Prostate gland (tissue), 2 donors: ENCODE data around the gene ARPC1A. TPM values are rescaled to one million over a fixed set of nuclear protein-coding genes. Genes with fewer than 3 reads are reported as not detected.
A peak's percentile ranks its signal among the peaks of the same experiment; 100 is the strongest.

Source experiments
- DNase-seq: peaks from one replicate; pipeline ENCODE4 v3.0.0-alpha.2; 2019; ENCODE audit warnings: low spot score
- H3K27ac ChIP-seq, 2 donors: fragments of 200-600 bp; sonication (generic); 2 replicates each; pipeline ENCODE4 v1.5.1; 2017 to 2019
- H3K27me3 ChIP-seq: fragments of 200-600 bp; sonication (generic); replicated peaks from 2 replicates; pipeline ENCODE4 v1.5.1; 2019; ENCODE audit not compliant: insufficient read depth
- H3K36me3 ChIP-seq, 2 donors: fragments of 200-600 bp; sonication (generic); 1 replicate in 1 of 2; 2 replicates in 1 of 2; pipeline versions ENCODE4 v1.5.1 to v1.8.1; 2017 to 2019
- H3K4me1 ChIP-seq: fragments of 200-600 bp; sonication (generic); replicated peaks from 2 replicates; pipeline ENCODE4 v1.5.1; 2019
- H3K4me3 ChIP-seq, 2 donors: fragments of 200-600 bp; sonication (generic); 2 replicates each; pipeline ENCODE4 v1.5.1; 2017 to 2019
- H3K9me3 ChIP-seq: fragments of 200-600 bp; sonication (generic); 2 replicates; pipeline ENCODE4 v1.5.1; 2017
- CTCF ChIP-seq, 4 experiments: fragments of 200-600 bp in 2 of 4; fragments of 450-650 bp in 2 of 4; sonication (generic) in 2 of 4; IDR thresholded peaks; 1 replicate in 3 of 4; 2 replicates in 1 of 4; pipeline ENCODE4 v1.5.1; 2016 to 2019; ENCODE audit warnings: antibody characterized with exemption in 4 of 4, mild to moderate bottlenecking in 2 of 4, moderate library complexity in 2 of 4
- POLR2A ChIP-seq: fragments of 450-650 bp; IDR thresholded peaks from one replicate; pipeline ENCODE4 v1.6.1; 2016; ENCODE audit warnings: antibody characterized with exemption, mild to moderate bottlenecking
- POLR2AphosphoS5 ChIP-seq: sonication (generic); formaldehyde crosslinking; IDR thresholded peaks from one replicate; pipeline ENCODE4 v1.6.1; 2017; ENCODE audit warnings: antibody characterized with exemption
- WGBS: methylation state at CpG from one replicate; pipeline ENCODE4 v1.1.5; 2018; 5-methylcytosine and 5-hydroxymethylcytosine counted together
- intact Hi-C: fragments of 100-400 bp; cut with DNase I; formaldehyde crosslinking; loops from one replicate; pipeline ENCODE4 v1.14.2; 2022
- total RNA-seq, 2 donors: library from RNA; depleted of rRNA; stranded (reverse); fragments of >200 nt; gene quantifications; one replicate each; pipeline ENCODE4 v1.1.0, GENCODE V29; 2016

Gene ARPC1A
- total RNA-seq, 2 donors from 2014 or later = 119 to 136 TPM

- peak overlapping the region; percentile 42 to 47 for H3K4me3 ChIP-seq
- no peaks in the 10 kb centered on the region for H3K27me3 ChIP-seq
- peak; percentile 31 for DNase-seq
- peak overlapping the region; percentile 66 to 68 for H3K27ac ChIP-seq
- peaks cover 5% of the 10 kb centered on the region for H3K4me1 ChIP-seq
- WGBS = 29% methylated on average over 30 of the region's 30 CpGs
- no peaks in the 10 kb centered on the region for H3K9me3 ChIP-seq
- H3K36me3 ChIP-seq = peaks cover 9 to 11% of the 10 kb centered on the region in 2 donors
- intact Hi-C loops = loop anchor here (10.0 kb wide), 1 partner anchor 69 kb away; the partner anchor contains the start of gene ARPC1A
- TF ChIP-seq POLR2A (no peak), POLR2AphosphoS5 (no peak), CTCF (IDR thresholded peaks at IDR 0.05) (no peak)
Measured at GRCh38 chr7:99393355-99394187, 67.9 kb downstream of the ARPC1A start.

GRCh38 chr7:99394188-99394502, 68.4 kb downstream of the ARPC1A start:
- H3K36me3 ChIP-seq = peaks cover 9 to 14% of the 10 kb centered on the region in 2 donors

GRCh38 chr7:99395616-99396327, 70.1 kb downstream of the ARPC1A start:
- Histone ChIP-seq H3K4me1 (peaks cover 5% of the 10 kb centered on the region), H3K4me3 (no peak overlapping the region), H3K9me3 (no peaks in the 10 kb centered on the region), H3K27me3 (no peaks in the 10 kb centered on the region), H3K36me3 (peaks cover 18 to 21% of the 10 kb centered on the region in 2 donors), H3K27ac (peak overlapping the region in 1 of 2 donors; percentile 23)
- intact Hi-C loops = loop anchor here (10.0 kb wide), 1 partner anchor 71 kb away; the partner anchor contains the start of gene ARPC1A
- no peak for DNase-seq
- TF ChIP-seq POLR2AphosphoS5 (no peak), CTCF (IDR thresholded peaks at IDR 0.05) (no peak), POLR2A (no peak)
- 53% methylated on average over 14 of the region's 14 CpGs for WGBS

More at GRCh38 chr7:99394188-99394502, 68.4 kb downstream of the ARPC1A start:
- H3K27me3 ChIP-seq = no peaks in the 10 kb centered on the region
- DNase-seq = no peak
- WGBS = 85% methylated on average over 2 of the region's 4 CpGs
- no peak for TF ChIP-seq CTCF (IDR thresholded peaks at IDR 0.05)
- no peak for TF ChIP-seq POLR2A
- TF ChIP-seq POLR2AphosphoS5 = no peak
- no peaks in the 10 kb centered on the region for H3K9me3 ChIP-seq
- intact Hi-C loops = loop anchor here (10.0 kb wide), 1 partner anchor 69 kb away; the partner anchor contains the start of gene ARPC1A
- peaks cover 5% of the 10 kb centered on the region for H3K4me1 ChIP-seq
- H3K27ac ChIP-seq = peak overlapping the region in 1 of 2 donors; percentile 66
- H3K4me3 ChIP-seq = no peak overlapping the region

GRCh38 chr7:99396418-99397296, 71.0 kb downstream of the ARPC1A start:
- Histone ChIP-seq H3K4me1 (peaks cover 5% of the 10 kb centered on the region), H3K36me3 (peaks cover 19 to 26% of the 10 kb centered on the region in 2 donors), H3K9me3 (no peaks in the 10 kb centered on the region), H3K27ac (peak overlapping the region in 1 of 2 donors; percentile 23), H3K27me3 (no peaks in the 10 kb centered on the region), H3K4me3 (no peak overlapping the region)
- intact Hi-C loops = loop anchor here (10.0 kb wide), 1 partner anchor 72 kb away; the partner anchor contains the start of gene ARPC1A
- WGBS = 75% methylated on average over 21 of the region's 21 CpGs
- TF ChIP-seq CTCF (IDR thresholded peaks at IDR 0.05) (no peak), POLR2AphosphoS5 (no peak), POLR2A (no peak)
- no peak for DNase-seq
